HG03025 (cell line): ENCODE data around the gene HIGD1A.
"Not testable (repeated sequence)": the region's sequence is repeated elsewhere in the genome, so short reads cannot be mapped to it uniquely, and the experiment has no call there.

Source experiments
- ATAC-seq: cut with Tn5 transposase; IDR thresholded peaks from one replicate; pipeline ENCODE4 v1.9.1; 2021; ENCODE audit warnings: mild to moderate bottlenecking, moderate library complexity; ENCODE audit not compliant: unreplicated experiment, low FRiP score

Gene HIGD1A

GRCh38 chr3:42829628-42830436 lies 25.5 kb upstream of the HIGD1A start:
- no peak for ATAC-seq

DNA sequence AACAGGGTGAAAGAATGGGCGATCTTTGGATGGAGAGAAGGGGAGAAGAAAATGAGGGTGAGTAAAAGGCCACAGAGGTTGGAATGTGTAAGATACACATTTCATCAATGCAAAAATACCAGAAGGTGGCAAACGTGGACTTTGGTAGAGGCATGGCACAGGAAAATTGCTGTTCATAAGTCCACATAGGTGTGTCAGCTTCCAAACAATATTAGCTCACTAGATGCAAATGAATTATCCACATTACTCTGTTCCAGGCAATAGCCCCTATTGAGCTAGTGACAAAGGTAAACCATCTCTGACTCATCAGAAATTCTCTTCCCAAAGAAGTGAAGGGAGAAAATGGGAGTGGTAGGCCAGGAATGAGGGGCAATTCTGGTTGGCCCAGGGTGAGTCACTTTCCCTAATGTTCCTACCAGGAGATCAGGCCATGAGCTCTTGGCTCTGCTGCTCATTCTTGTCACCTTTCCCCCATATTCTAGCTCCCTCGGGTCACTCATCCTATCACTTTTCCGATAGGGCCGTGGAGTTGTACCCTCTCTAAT lies 24.9 kb upstream of the HIGD1A start:
- no peak for ATAC-seq

- ATAC-seq, result no peak
Observed at GRCh38 chr3:42827654-42828053, 23.4 kb upstream of the HIGD1A start.

GRCh38 chr3:42827023-42827422 lies 22.7 kb upstream of the HIGD1A start:
- no peak for ATAC-seq

DNA sequence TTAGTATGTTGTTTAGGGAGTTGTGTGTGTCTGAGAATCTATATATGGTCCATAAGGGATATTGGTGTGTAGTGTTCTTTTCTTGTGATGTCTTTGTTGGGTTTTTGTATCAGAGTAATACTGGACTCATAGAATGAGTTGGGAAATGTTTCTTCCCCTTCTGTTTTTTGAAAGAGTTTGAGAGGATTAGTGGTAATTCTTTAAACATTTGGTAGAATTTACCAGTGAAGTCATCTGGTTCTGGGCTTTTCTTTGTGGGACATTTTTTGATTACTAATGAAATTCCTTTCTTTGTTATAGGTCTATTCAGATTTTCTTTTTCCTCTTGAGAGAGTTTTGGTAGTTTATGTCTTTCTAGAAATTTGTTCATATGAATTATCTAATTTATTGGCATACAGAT lies 21.9 kb upstream of the HIGD1A start:
- ATAC-seq, result no peak

GRCh38 chr3:42823351-42823750 lies 19.1 kb upstream of the HIGD1A start:
- no peak for ATAC-seq

DNA sequence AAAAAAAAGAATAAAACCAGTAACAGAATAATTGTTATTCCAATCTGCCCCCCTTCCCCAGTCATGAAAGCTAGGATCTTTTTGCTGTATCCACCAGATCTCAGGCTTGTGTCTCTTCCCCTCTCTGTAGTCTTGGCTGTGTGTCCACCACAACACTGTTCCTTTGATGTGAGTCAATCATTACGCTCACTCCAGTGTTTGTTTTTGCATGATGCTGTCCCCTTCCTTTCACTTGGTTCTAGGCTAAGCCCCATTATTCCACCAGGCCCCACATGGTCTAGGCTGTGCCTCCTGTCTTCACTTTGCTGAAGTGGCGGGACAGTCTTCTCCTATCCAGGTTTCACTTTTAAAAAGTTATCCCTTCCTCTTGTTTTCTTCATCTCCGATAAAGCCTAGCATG lies 18.5 kb upstream of the HIGD1A start:
- no peak for ATAC-seq

DNA sequence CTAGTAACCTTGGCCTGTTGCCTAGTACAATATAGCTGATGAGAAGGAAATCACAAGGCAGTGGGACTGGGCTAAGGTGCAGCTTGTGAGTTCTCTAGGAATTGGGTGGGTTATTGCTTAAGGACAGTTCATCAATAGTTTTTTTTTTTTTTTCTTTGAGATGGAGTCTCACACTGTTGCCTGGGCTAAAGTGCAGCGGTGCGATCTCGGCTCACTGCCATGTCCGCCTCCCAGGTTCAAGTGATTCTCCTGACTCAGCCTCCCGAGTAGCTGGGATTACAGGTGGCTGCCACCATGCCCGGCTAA lies 16.4 kb upstream of the HIGD1A start:
- ATAC-seq, result no peak

GRCh38 chr3:42819351-42819965 lies 15.2 kb upstream of the HIGD1A start:
- no peak for ATAC-seq

- ATAC-seq, result no peak
Observed at GRCh38 chr3:42815826-42816225, 11.5 kb upstream of the HIGD1A start.

GRCh38 chr3:42814914-42815507 lies 10.7 kb upstream of the HIGD1A start:
- ATAC-seq, result no peak

DNA sequence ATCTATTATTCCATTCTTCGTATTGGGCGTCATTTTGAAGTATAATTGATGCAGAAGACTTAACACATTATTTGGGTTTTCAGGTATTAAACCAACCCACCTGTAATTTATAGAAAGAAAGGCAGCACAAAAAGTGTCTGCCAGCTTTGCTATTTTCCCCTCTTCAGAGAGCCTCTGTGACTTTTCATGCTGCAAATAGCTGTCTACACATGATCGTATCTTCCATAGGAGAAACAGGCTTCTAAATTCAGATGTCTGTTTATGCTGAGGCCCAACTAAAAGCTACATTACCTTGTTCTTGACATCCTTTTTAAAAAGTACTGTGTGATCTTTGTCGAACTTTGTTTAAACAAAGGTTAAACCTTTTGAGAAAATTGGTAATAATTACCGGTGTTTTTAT lies 10.0 kb upstream of the HIGD1A start:
- no peak for ATAC-seq

GRCh38 chr3:42811118-42811883 lies 7.0 kb upstream of the HIGD1A start:
- ATAC-seq, result not testable (repeated sequence)

- not testable (repeated sequence) for ATAC-seq
Observed at GRCh38 chr3:42810706-42811105, 6.4 kb upstream of the HIGD1A start.

GRCh38 chr3:42809202-42809601 lies 4.9 kb upstream of the HIGD1A start, which contains the start of gene ACKR2:
Gene ACKR2, plus strand, starts transcription at chr3:42809445. Its CDS starts 55,058 bp downstream, at chr3:42864503.
- no peak for ATAC-seq

DNA sequence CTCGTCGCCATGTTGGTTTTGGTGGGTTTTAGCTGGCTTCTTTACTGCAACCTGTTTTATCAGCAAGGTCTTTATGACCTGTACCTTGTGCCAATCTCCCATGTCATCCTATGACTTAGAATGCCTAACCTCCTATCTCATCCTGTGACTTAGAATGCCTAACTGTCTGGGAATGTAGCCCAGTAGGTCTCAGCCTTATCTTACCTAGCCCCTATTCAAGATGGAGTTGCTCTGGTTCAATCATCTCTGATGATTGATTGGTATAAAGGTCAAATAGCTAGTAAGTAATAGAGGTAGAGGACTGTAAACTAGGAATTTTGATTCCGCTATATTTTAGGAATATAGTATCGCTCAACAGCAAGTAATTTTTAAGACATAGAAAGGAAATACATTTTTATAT lies 3.6 kb upstream of the HIGD1A start:
- ATAC-seq, result no peak

DNA sequence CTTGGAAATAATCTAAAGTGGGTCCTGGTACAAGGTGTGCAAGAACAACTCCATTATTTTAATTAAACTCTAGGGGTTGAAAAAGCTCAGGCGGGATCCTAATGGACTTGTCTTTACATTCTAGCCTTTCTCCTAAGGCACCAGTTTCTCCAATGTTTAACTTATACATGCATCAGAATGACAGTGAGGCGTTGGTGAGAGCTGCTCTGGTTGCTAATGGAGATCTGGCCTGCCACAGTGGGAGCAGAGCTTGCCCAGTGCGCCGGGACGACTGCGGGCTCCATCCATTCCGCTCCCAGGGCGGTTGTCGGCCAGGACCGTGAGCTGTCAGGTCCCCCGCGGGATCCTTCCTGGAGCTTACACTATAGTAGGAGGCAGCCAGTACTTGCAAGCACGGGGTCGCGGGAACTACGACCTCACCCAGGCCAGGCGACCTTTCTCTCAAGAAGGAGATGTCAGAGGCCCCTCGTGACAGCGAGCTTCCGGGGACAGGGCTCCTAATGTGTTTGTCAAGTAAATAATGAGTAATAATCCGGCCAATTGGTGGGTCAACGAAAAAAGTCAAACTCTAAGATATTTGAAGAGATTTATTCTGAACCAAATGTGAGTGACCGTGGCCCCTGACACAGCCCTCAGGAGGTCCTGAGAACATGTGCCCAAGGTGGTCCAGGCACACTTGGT lies 991 bp upstream of the HIGD1A start:
- no peak for ATAC-seq

GRCh38 chr3:42804831-42805132 lies 492 bp upstream of the HIGD1A start:
- peak; percentile 13 for ATAC-seq

DNA sequence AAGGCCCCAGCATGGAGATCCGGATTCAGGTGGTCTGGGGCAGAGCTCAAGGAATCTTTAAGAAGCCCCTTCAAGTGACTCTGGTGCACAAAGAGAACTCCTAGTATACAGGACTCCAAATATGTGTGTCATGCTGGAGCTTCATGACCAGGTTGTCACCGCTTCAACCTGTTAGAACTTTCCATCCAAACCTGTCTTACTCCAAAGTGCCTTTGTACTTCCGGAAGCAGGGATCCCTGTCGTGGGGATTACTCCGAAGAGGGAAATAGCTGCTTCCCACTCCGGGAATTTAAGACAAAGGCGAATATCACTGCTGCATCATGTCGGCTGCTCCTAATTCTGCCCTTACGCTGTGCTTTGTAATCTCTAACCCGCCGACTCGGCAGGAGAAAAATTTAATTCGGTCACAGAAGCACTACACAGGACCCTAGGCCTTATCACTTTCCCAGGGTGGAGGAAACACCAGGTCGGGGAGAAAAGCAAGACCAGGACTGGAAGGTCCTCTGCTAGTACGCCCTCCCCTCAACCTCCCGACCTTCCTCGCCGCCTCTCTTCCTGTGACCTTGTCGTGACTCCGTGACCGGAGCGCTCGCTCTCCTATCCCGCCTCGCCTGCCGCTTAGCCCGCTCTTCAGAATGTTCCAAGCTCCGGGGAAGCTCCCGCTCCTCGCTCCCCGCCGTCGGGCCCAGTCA lies 730 bp downstream of the HIGD1A start:
- peak; percentile 36 for ATAC-seq

GRCh38 chr3:42802876-42803413 lies 1.3 kb downstream of the HIGD1A start:
- no peak for ATAC-seq
